K562 (cell line): Measurements from ENCODE around the gene ROBO1.

Source experiments
- HDAC6 ChIP-seq: IDR thresholded peaks from 2 replicates; pipeline ENCODE4 v1.6.1; 2012; ENCODE audit warnings: low read depth, mild to moderate bottlenecking, control low read depth, inconsistent platforms, low read length, moderate library complexity
- MBD1 ChIP-seq: fragments of 250-450 bp; sonication (Bioruptor Pico); IDR thresholded peaks from 2 replicates; pipeline ENCODE4 v1.8.0; 2022; ENCODE audit warnings: inconsistent platforms
- ZBTB49 ChIP-seq: sonication (generic); formaldehyde crosslinking; IDR thresholded peaks from 2 replicates; pipeline ENCODE4 v1.8.0; 2022; ENCODE audit warnings: missing genetic modification reagents, mild to moderate bottlenecking, borderline replicate concordance
- ZNF232 ChIP-seq: sonication (generic); formaldehyde crosslinking; IDR thresholded peaks from 2 replicates; pipeline ENCODE4 v1.8.0; 2022; ENCODE audit warnings: mild to moderate bottlenecking, missing genetic modification reagents

- TF ChIP-seq ZBTB49 (CRISPR knock-in tag) = no peak
- no peak for TF ChIP-seq MBD1 (CRISPR knock-in tag)
- TF ChIP-seq HDAC6 = no peak
- no peak for TF ChIP-seq ZNF232
Measured at GRCh38 chr3:78985981-78986380, 781.8 kb downstream of the ROBO1 start.
